Ovary (tissue), 3 donors: ENCODE results near the gene ARSG.

Experiments used
- CTCF ChIP-seq, 3 donors: fragments of 450-650 bp in 2 of 3; fragments of 200-600 bp in 1 of 3; IDR thresholded peaks; one replicate each; pipeline versions ENCODE4 v1.5.1 to v1.8.0; 2016 to 2022; ENCODE audit warnings: antibody characterized with exemption in 3 of 3, mild to moderate bottlenecking in 1 of 3
- POLR2A ChIP-seq: fragments of 450-650 bp; IDR thresholded peaks from one replicate; pipeline ENCODE4 v1.6.1; 2017; ENCODE audit warnings: antibody characterized with exemption, mild to moderate bottlenecking, moderate library complexity
- donor health status: DM: no; HTN: no; CAD: no.

- TF ChIP-seq CTCF (IDR thresholded peaks at IDR 0.05) (no peak), POLR2A (no peak)
These were observed 2.3 kb downstream of the ARSG start for GRCh38 chr17:68293490-68294195.
